Measurements from ENCODE around the gene SMYD3. TPM values are rescaled to one million over a fixed set of nuclear protein-coding genes. Genes with fewer than 3 reads are reported as not detected.
"Not testable (repeated sequence)": the region's sequence is repeated elsewhere in the genome, so short reads cannot be mapped to it uniquely, and the experiment has no call there.

The SMYD3 gene
- total and polyA plus RNA-seq, 9 donors: 10.8 to 24.0 (median 13.7) TPM

DNA sequence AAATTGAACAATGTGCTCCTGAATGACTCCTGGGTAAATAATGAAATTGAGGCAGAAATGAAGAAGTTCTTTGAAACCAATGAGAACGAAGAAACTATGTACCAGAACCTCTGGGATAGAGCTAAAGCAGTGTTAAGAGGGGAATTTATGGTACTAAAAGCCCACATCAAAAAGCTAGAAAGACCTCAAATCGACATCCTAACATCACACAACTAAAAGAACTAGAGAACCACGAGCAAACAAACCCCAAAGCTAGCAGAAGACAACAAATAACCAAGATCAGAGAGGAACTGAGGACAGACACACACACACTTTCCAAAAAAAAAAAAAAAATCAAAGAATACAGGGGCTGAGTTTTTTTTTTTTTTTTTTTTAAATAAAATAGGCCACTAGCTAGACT, 564.2 kb downstream of the SMYD3 start:
- H3K27ac ChIP-seq: no peak overlapping the region
- no peak for DNase-seq
- no peaks in the 10 kb centered on the region for H3K9me3 ChIP-seq
- no peaks in the 10 kb centered on the region for H3K27me3 ChIP-seq
- peaks cover 2% of the 10 kb centered on the region for H3K4me1 ChIP-seq (ENCODE audit: insufficient read depth)
- no peak overlapping the region for H3K4me3 ChIP-seq
- H3K36me3 ChIP-seq: no peaks in the 10 kb centered on the region
- TF ChIP-seq, protein P1, sequence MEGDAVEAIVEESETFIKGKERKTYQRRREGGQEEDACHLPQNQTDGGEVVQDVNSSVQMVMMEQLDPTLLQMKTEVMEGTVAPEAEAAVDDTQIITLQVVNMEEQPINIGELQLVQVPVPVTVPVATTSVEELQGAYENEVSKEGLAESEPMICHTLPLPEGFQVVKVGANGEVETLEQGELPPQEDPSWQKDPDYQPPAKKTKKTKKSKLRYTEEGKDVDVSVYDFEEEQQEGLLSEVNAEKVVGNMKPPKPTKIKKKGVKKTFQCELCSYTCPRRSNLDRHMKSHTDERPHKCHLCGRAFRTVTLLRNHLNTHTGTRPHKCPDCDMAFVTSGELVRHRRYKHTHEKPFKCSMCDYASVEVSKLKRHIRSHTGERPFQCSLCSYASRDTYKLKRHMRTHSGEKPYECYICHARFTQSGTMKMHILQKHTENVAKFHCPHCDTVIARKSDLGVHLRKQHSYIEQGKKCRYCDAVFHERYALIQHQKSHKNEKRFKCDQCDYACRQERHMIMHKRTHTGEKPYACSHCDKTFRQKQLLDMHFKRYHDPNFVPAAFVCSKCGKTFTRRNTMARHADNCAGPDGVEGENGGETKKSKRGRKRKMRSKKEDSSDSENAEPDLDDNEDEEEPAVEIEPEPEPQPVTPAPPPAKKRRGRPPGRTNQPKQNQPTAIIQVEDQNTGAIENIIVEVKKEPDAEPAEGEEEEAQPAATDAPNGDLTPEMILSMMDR (IDR thresholded peaks at IDR 0.05): no peak
- no peak for TF ChIP-seq EP300 (IDR thresholded peaks at IDR 0.05)
- TF ChIP-seq POLR2A (IDR thresholded peaks at IDR 0.05): no peak
- 80 to 89% (median 86%) methylated on average over 3 of the region's 3 CpGs for WGBS, 3 donors
- intact Hi-C loops (cut with DNase I): no loop called here

GRCh38 chr1:245941771-245942170, 565.3 kb downstream of the SMYD3 start:
- H3K27me3 ChIP-seq; H3K4me1 ChIP-seq (ENCODE audit: insufficient read depth); DNase-seq; H3K27ac ChIP-seq; H3K4me3 ChIP-seq; H3K9me3 ChIP-seq; H3K36me3 ChIP-seq; intact Hi-C loops (cut with DNase I): not testable (repeated sequence)
- WGBS, 3 donors: 85 to 86% (median 86%) methylated on average over 1 of the region's 1 CpG

GRCh38 chr1:245939756-245940345, 567.2 kb downstream of the SMYD3 start:
- no peaks in the 10 kb centered on the region for H3K4me1 ChIP-seq (ENCODE audit: insufficient read depth)
- DNase-seq: no peak
- H3K4me3 ChIP-seq: no peak overlapping the region
- no peaks in the 10 kb centered on the region for H3K36me3 ChIP-seq
- 65 to 80% (median 72%) methylated on average over 7 to 8 of the region's 8 CpGs for WGBS, 3 donors
- intact Hi-C loops (cut with DNase I): no loop called here
- H3K27ac ChIP-seq: no peak overlapping the region
- no peaks in the 10 kb centered on the region for H3K27me3 ChIP-seq
- TF ChIP-seq EP300 (IDR thresholded peaks at IDR 0.05) (no peak), POLR2A (IDR thresholded peaks at IDR 0.05) (no peak)
- TF ChIP-seq, protein P1 (IDR thresholded peaks at IDR 0.05): no peak
- H3K9me3 ChIP-seq: no peaks in the 10 kb centered on the region

- Histone ChIP-seq H3K9me3 (no peaks in the 10 kb centered on the region), H3K36me3 (no peaks in the 10 kb centered on the region), H3K27ac (no peak overlapping the region), H3K27me3 (no peaks in the 10 kb centered on the region), H3K4me1 (ENCODE audit: insufficient read depth) (no peaks in the 10 kb centered on the region), H3K4me3 (no peak overlapping the region)
- 94 to 98% (median 95%) methylated on average over 8 of the region's 8 CpGs for WGBS, 3 donors
- DNase-seq: no peak
- no peak for TF ChIP-seq POLR2A (IDR thresholded peaks at IDR 0.05)
- TF ChIP-seq, protein P1 (IDR thresholded peaks at IDR 0.05): no peak
- intact Hi-C loops (cut with DNase I): no loop called here
Measured at GRCh38 chr1:245938046-245938435, 569.0 kb downstream of the SMYD3 start.

DNA sequence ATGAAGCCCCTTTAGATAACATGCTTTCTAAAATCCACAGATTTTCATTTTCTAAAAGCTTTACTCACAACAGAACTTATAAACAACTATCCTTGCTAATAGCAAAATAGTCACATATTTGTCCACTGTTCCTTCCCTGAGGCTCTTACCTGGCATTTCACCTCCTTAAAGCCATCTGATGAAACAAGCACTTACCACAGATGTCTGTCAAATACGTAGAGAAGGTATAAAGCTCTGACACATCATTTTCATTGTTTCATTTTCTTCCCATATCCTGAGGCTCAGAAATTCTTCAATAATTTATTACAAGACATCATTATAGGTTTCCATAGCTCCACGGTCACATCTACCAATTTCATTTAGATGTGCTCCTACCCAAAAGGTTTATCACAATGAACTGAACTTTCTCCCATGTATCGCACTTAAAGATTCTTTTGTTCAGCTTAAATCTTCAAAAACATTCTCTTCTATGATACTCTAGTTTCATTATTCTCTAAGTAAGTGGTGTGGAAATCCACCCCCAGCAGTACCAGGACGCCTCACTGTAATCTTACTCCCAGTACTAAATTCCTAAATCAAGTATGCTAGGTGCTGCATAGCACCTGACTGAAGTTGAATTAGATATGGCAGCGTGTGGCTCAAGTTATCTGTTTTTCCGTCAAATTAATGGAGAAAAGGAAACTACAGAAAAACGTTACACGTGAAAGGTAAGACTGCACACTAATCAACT, 569.6 kb downstream of the SMYD3 start:
- 91 to 94% (median 92%) methylated on average over 8 of the region's 8 CpGs for WGBS, 3 donors
- Histone ChIP-seq H3K27ac (no peak overlapping the region), H3K9me3 (no peaks in the 10 kb centered on the region), H3K4me1 (ENCODE audit: insufficient read depth) (no peaks in the 10 kb centered on the region), H3K36me3 (no peaks in the 10 kb centered on the region), H3K4me3 (no peak overlapping the region), H3K27me3 (no peaks in the 10 kb centered on the region)
- TF ChIP-seq, protein P1 (IDR thresholded peaks at IDR 0.05): no peak
- TF ChIP-seq POLR2A (IDR thresholded peaks at IDR 0.05) (no peak), EP300 (IDR thresholded peaks at IDR 0.05) (no peak)
- DNase-seq: no peak
- intact Hi-C loops (cut with DNase I): no loop called here
